NOMO-1 treated with dmso at 0.1 percent for 144 hours (cell line): Measurements from ENCODE around the gene ZDHHC13.
"Not testable (repeated sequence)": the region's sequence is repeated elsewhere in the genome, so short reads cannot be mapped to it uniquely, and the experiment has no call there.

Source experiments
- DNase-seq: peaks from one replicate; lab custom pipeline; 2025; ENCODE audit not compliant: unreplicated experiment; lab: John Stamatoyannopoulos, UW

Gene ZDHHC13

DNA sequence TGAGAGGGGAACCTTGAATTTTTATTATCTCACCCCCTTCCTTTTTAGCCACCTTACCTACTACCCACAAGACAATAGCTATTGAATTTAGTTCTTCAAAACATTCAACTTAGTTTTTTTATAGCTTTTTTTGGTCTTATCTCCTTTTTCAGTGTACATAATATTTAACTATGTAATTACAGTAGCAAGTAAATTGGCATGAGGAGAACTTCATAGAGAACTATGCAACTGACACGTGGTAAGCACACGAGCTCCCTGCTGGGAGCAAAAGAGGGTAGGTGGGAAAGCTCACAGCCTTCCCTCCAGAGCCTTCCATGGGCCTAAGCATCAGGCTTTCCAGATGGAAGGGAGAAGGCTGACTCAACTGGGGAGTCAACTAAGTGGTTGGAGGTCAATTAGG, 22.1 kb upstream of the ZDHHC13 start:
- DNase-seq, result no peak

DNA sequence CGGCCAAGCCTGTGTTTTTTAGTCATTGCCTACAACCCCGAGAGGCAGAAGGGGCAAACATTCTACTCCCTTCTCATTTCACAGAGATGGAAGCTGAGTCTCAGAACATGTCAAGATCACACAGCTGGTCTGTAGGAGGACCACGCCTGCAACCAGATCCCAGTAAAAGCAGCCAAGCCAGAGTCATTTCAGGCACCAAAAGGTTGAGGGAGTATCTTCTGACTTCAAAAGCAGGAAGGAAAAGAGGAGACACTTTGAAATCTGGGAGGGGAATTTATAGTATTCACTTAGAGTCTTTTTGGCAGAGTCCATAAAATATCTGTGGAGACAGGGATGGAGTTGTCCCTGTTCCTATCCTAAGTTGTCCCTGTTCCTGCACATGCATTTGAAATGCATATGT, 17.9 kb upstream of the ZDHHC13 start:
- DNase-seq, result no peak

DNA sequence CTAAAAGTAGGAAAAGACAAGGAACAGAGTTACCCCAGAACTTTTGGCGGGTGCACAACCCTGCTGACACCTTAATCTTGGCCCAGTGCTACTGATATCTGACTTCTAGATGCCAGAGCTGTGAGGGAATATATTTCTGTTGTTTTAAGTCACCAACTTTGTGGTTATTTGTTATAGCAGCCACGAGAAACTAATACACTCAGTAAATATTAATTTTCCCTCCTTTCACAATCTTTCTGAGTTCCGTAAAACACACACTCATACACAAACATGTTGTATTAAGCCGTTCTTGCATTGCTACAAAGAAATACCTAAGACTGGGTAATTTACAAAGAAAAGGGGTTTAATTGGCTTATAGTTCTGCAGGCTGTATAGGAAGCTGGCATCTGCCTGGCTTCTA, 16.1 kb upstream of the ZDHHC13 start:
- DNase-seq, result no peak

DNA sequence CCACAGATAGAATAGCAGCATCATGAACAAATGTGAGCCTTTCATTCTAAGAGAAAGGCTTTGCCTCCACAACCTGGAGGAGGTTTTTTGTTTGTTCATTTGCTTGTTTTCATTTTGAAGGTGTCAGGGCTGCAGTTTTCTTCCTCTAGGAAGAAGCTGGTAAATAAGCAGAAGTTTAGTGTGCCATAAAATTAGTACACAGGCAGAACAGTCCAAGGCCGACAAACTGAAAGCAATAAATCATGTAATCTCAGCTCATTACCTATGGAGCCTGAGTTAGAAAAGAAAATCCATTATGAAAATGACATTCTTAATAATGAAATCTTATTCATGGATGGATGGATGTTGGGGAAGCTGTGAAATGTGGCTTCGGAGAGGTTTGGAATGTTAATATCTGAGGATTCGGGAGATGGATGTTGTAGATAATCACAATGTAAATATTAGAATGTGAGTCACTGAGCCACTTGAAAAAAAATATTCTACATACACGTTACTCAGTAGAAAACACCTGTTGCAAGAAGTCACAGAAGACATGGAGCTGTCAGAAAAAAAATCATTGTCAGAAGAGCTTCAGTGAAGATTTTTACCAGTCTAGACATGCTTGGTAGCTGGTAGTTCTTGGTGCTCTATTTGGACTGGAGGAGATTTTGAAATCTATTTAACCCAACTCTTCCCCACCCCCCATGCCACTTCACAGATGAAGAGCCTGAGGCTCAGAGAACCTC, 15.0 kb upstream of the ZDHHC13 start:
- DNase-seq, result no peak

DNA sequence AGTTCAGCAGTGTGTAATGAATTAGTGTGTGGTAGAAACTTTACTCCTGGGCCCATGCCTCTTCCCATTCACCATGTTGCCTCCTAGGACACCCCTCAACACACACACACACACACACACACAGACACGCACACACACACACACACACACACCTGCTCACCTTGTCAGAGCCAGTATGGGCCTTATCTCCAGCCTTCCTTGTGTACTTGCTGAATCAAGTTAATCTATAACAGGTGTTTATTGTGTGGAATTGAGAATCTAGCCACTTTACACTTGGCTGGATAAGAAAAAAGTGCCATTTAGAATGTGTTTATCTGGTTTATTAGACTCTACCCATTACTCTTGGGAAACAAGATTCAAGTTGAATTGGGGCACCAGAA, 14.5 kb upstream of the ZDHHC13 start:
- DNase-seq, result no peak

DNA sequence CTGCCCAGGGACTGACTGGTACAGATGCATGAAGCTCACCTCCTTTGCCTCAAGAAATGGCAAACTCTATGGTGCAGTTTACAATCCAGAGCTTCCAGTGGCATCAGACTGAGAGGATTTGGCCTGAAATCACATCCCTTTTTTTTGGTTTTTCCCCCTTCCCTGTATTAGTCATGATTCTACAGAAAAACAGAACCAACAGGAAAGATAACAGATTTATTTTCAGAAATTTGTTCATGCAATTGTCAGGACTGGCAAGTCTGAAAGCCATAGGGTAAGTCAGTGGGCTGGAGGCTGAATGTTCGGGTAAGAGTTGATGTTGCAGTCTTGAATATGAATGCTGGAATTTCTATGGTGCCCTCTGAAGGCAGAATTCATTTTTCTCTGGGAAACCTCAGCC, 12.0 kb upstream of the ZDHHC13 start:
- no peak for DNase-seq

DNA sequence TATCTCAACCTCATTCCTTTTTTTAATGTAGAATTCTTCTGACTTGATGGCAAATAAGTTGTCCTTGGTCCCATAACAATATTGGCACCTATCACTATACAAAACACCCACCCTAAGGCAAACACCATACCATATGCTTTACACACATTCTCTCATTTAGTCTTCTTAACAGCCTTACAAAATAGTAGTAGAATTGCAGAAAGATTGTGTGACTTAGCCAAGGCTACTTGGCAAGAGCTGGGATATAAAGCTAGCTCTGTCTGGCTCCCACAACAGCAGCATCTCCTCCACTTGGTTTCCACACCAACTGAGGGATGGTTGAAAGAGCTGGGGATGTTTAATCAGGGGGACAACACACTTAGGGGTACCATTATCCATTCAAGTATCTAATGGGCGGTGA, 9.8 kb upstream of the ZDHHC13 start:
- DNase-seq, result no peak

DNA sequence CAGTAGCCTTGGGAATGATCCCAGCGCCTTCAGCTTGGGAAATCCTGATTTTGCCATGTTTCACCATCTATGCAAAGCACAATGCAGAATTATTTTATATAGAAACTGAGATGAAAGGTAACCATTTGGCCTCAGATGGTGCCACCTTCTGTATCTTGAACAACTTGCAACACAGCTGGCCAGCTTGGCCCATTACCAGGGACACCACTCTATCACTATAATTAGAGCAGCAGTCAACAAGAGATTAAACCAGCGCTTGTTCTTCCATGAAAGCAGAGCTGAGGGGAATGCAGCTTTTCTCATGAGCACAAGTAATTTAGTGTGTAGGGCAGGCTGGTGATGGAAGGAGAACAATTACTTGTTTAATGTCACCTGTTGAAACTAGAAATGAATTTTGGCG, 6.7 kb upstream of the ZDHHC13 start:
- no peak for DNase-seq

DNA sequence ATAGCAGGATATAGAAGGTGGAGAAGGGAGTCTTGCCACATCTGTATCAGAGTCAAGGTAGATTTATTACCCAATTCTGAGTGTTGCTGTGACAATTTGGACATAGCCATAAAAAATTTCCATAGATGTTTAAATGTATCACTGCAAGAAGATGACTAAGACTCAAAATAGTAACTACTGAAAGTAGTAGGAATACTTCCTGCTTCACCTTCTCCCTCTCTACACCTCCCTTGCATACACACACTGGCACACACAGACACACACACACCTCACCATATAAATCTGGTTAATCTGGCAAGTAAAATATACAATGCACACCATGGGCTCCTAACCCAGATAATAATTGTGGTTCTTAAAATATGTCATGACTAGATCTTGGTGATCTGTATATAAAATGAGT, 5.2 kb upstream of the ZDHHC13 start:
- no peak for DNase-seq

DNA sequence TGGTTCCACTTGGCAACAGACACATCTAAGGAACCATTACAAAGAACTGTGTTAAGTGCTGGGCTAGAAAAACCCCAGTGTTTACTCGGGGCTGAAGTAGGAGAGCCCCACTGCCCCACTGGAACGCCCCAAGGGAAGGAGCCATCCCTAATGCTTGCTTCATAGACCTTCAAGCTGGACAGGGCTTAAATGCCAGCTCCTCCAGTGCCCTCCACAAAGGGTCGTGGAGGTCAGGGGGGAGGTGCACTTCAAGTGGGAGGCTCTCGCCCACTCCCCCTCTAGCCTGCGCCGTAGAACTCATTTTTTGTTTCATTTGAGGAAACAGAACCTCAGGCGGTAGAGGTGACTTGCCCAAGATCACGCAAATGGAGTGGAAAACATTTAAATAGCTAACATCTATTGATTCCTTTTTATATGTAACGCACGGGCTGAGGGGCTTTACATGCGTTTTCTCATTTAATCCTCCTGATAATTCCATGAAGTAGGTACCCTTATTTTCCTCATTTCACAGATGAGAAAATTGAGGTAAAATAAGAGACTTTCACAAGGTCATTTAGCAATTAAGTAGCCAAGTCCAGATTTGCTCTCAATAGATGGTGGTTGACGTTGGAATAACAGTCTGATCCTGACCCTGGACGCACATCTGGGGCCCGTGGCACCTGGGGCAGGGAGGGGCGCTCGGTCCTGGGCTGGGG, 545 bp upstream of the ZDHHC13 start:
- DNase-seq, result no peak

DNA sequence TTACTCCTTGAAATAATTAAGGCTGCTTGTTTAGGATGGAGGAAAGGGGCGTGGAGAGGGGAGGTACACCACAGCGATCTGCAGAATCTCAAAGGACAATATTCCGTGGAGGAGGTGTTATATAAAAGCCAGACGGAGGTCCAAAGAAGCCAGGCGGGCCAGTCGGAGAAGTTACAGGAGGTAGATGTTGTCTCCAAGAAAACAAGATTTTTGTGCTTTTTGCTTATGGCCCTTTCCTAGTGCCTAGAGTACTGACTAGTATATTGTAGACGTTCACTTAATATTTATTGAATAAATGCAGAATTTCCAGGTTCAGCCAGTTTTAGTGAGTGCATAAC, 761 bp downstream of the ZDHHC13 start:
- DNase-seq, result no peak

DNA sequence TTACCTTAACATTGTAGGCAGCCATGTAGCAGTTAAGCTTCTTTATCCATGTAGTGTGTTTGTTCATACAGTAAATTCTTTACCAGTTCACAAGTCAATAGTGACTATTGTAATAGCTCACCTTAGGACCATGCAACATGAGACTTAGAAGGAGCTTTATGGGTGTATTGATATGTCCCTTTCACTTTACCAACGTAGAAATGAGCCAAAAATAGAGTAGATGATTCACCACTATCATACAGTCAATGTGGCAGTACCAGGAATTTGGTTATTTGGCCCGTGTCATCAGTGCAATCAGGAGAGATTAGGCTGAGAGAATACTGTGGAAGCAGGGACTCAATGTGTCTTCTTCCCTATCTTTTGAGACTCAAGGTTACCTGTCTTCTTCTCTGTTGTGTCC, 4.7 kb downstream of the ZDHHC13 start:
- no peak for DNase-seq

DNA sequence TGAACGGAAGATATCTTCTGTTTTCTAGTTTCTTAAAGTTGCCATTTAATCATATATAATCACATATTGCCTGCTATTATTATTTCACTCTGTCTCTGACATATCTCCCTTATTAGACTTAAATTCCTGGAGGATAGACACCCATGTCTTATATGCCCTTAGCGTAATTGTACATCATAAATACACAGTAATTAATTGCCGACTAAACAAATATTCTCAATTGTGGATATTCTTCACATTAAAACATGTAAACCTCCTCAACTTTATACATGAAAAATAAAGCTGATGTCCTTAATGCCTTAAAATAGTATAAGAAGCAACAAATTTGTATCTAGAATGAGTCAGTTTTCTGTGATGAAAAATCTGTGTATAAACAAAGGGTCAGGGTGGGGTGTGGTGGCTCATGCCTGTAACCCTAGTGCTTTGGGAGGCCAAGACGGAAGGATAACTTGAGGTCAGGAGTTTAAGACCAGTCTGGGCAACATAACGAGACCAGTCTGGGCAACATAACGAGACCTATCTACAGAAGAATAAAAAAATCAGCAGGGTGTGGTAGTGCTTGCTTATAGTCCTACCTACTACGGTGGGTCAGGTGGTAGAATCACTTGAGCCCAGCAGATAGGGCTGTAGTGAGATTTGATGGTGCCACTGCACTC, 6.1 kb downstream of the ZDHHC13 start:
- DNase-seq, result no peak

DNA sequence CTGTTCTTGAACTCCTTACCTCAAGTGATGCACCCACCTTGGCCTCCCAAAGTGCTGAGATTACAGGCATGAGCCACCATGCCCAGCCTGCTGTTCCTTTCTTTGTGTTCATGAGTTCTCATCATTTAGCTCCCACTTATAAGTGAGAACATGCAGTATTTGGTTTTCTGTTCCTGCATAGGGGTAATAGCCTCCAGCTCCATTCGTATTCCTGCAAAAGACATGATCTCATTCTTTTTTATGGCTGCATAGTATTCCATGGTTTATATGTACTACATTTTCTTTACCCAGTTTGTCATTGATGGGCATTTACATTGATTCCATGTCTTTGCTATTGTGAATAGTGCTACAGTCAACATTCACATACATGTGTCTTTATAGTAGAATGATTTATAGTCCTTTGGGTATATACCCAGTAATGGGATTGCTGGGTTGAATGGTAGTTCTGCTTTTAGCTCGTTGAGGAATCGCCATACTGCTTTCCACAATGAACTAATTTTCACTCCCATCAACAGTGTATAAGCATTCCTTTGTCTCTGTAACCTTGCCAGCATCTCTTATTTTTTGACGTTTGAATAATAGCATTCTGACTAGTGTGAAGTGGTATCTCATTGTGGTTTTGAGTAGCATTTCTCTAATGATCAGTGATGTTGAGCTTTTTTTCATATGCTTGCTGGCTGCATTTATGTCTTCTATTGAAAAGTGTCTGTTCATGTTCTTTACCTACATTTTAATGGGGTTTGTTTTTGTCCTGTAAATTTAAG, 9.8 kb downstream of the ZDHHC13 start:
- DNase-seq, result not testable (repeated sequence)

DNA sequence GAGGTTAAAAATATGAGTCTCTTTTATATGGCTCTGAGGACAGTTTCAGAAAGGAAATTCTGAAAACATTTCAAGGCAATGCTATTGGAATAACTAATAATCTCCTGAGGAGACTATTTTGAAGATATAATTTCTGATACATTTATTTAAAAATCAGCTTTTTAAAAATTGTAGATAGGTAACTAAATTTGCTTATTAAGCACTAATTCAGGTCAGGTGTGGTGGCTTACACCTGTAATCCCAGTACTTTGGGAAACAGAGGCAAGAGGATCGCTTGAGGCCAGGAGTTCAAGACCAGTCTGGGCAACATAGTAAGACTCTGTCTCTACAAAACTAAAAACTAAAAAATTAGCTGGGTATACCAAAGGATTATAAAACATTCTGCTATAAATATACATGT, 17.0 kb downstream of the ZDHHC13 start:
- no peak for DNase-seq

DNA sequence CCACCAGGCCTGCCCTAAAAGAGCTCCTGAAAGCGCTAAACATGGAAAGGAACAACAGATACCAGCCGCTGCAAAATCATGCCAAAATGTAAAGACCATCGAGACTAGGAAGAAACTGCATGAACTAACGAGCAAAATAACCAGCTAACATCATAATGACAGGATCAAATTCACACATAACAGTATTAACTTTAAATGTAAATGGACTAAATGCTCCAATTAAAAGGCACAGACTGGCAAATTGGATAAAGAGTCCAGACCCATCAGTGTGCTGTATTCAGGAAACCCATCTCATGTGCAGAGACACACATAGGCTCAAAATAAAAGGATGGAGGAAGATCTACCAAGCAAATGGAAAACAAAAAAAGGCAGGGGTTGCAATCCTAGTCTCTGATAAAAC, 19.9 kb downstream of the ZDHHC13 start:
- not testable (repeated sequence) for DNase-seq

DNA sequence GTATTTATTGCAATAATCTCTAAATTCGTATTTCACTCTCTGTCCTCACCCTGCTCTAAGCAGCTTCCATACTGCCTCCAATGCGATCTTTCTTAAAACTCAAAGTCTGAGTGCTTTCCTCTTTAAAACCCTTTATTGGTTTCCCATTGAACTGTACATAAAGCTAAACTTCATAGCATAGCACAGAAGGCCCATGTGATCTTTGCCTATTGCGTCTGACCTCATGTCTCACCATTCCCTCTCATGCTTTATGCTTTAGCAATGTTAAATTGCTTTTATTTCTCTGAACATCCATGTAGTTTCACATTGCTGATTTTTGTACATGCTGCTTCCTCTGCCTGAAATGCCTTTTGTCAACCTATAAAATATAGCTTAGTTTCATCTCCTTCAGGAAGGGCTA, 28.4 kb downstream of the ZDHHC13 start:
- DNase-seq, result no peak

DNA sequence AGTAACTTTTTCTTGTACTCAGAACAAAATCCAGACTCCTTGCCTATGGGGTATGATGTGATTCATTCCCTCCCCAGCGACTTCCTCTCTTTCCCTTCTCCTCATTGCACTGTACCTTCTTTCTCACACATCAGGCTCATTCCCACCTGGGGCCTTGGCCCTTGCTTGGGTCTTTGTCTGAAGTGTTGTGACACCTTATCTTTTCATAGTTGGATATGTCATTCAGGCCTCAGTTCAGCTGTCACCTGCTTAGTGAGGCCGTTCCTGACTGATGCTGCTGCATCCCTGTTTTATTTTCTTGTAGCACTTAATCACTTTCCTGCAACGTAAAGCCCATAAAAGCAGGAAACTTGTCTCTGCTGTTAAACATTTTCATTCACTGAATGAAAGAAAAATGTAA, 39.9 kb downstream of the ZDHHC13 start:
- DNase-seq, result no peak

DNA sequence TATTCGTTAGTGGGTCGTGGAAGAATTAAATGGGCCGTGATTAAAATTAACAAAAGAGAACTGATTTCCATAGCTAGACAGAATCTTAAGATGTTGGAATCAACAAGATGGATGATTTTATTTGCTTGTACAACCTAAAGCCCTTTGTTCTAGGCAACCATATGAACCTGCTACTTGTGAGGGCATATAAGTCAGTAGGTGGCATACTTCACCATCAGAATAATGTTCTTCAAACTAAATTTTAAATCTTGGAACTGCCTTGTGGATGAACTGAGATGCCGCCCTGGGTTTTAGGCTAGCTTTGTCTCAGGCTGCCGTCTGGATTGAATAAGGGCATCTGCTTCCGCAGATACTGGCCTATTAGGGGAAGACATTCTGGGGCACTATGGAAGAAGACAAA, 43.9 kb downstream of the ZDHHC13 start:
- no peak for DNase-seq

DNA sequence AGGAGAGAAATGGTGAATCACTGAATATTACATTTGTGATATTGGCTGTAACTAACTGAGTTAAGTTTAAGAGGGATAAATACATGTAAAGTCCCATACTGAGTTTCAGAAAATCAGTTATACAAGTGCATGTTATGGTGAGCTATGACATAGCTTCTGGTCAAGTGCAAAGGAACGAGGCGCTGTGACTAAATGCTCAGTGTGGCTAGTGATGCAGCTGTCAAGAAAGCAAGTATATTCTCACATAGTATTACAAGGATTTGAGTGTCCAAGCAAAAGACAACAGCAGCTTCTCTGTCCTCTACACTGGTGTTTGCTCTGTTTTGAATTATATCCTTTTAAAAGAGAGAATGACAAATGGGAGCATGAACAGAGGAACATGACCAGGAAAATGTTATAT, 44.7 kb downstream of the ZDHHC13 start:
- DNase-seq, result no peak

DNA sequence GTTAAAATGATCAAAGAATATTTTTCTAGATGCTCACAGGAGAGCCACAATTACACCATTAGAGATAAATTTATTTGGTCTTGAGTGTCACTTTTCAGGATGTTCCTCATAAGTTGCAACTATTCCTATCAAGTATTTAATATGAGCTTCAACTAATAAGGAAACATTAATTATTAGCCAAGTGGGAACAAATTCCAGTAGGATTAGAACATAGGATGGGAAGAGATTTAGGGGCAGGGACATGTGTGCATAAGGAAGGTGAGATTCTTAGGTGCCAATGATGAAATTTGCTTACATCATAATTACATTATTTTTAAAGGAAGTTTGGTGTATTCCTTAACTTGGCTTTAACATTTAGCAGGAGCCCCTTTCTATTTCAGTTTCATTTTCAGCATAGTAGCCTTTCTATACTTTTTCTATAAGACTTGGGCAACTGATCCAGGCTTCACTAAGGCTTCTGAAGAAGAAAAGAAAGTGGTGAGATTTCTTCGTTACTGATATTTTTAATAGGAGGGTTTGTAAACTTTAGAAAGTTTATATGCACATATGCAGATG, 46.1 kb downstream of the ZDHHC13 start:
- no peak for DNase-seq

DNA sequence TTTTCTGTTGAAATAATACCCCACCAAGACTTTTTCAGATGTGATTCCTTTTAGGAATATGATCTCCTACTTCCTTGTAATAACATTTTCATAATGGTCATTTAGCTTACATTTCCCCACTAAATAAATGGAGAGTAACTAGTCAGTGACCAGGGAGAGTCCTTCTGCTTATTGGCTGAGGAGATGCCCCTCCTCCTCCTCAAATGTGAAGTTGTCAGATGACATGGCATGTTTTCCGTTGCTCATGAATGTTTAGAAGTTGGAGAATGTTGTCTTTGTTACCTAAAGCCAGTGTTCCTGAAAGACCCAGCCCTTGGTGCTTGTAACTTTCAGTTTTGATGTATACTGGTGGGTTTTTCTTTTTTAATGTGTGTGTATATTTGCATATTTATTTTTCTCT, 46.6 kb downstream of the ZDHHC13 start:
- no peak for DNase-seq
